Erythroblast (primary cell): Measurements from ENCODE around the gene NDUFB10.

Experiments
- DNase-seq, 2 experiments: peaks; one replicate each; lab custom pipeline; 2025; lab: John Stamatoyannopoulos, UW
- GATA1 ChIP-seq: IDR thresholded peaks from 2 replicates; pipeline ENCODE4 v1.6.1; 2011; ENCODE audit warnings: low read depth, mild to moderate bottlenecking, control low read depth, low read length, moderate library complexity
- POLR2A ChIP-seq: IDR thresholded peaks from 2 replicates; pipeline ENCODE4 v1.6.1; 2011; ENCODE audit warnings: mild to moderate bottlenecking, low read length

Gene NDUFB10

GRCh38 chr16:1987198-1987597, 27.9 kb downstream of the NDUFB10 start:
- TF ChIP-seq GATA1 (no peak), POLR2A (no peak)
- no peak for DNase-seq

GRCh38 chr16:1989209-1990100, 30.1 kb downstream of the NDUFB10 start, which contains the start of gene SYNGR3:
SYNGR3 (plus strand) TSS chr16:1989970; CDS start chr16:1990103, 133 bp downstream.
- DNase-seq: peak; percentile 27 to 35
- no peak for TF ChIP-seq POLR2A
- no peak for TF ChIP-seq GATA1

- no peak for DNase-seq
- no peak for TF ChIP-seq GATA1
- no peak for TF ChIP-seq POLR2A
These were observed 30.7 kb downstream of the NDUFB10 start for GRCh38 chr16:1990101-1990350.

- TF ChIP-seq POLR2A: no peak
- TF ChIP-seq GATA1: no peak
- peak; percentile 39 to 60 for DNase-seq
These were observed 31.2 kb downstream of the NDUFB10 start for GRCh38 chr16:1990351-1991134.

GRCh38 chr16:1991135-1991551, 31.8 kb downstream of the NDUFB10 start:
- DNase-seq: no peak
- TF ChIP-seq POLR2A: no peak
- no peak for TF ChIP-seq GATA1

- no peak for DNase-seq
- TF ChIP-seq GATA1 (no peak), POLR2A (no peak)
These were observed 32.2 kb downstream of the NDUFB10 start for GRCh38 chr16:1991588-1991947.

- TF ChIP-seq GATA1 (no peak), POLR2A (no peak)
- DNase-seq: peak; percentile 94 to 98
These were observed 32.8 kb downstream of the NDUFB10 start for GRCh38 chr16:1991948-1992703.

GRCh38 chr16:1992704-1993317, 33.5 kb downstream of the NDUFB10 start:
- no peak for DNase-seq
- TF ChIP-seq GATA1: no peak
- TF ChIP-seq POLR2A: no peak

GRCh38 chr16:1993731-1994131, 34.4 kb downstream of the NDUFB10 start:
- no peak for DNase-seq
- TF ChIP-seq POLR2A (no peak), GATA1 (no peak)

GRCh38 chr16:1997494-1998359, 38.4 kb downstream of the NDUFB10 start:
- DNase-seq: no peak

GRCh38 chr16:1998360-1998835, 39.1 kb downstream of the NDUFB10 start:
- TF ChIP-seq POLR2A (no peak), GATA1 (no peak)
- DNase-seq: no peak

More at GRCh38 chr16:1997494-1998359, 38.4 kb downstream of the NDUFB10 start:
- TF ChIP-seq GATA1: no peak
- no peak for TF ChIP-seq POLR2A

GRCh38 chr16:1998852-1999801, 39.8 kb downstream of the NDUFB10 start:
- DNase-seq: no peak
- TF ChIP-seq GATA1 (no peak), POLR2A (no peak)
